ENCODE measurements around the gene CLTRN.
"Not testable (repeated sequence)": the region's sequence is repeated elsewhere in the genome, so short reads cannot be mapped to it uniquely, and the experiment has no call there.

Gene CLTRN

DNA sequence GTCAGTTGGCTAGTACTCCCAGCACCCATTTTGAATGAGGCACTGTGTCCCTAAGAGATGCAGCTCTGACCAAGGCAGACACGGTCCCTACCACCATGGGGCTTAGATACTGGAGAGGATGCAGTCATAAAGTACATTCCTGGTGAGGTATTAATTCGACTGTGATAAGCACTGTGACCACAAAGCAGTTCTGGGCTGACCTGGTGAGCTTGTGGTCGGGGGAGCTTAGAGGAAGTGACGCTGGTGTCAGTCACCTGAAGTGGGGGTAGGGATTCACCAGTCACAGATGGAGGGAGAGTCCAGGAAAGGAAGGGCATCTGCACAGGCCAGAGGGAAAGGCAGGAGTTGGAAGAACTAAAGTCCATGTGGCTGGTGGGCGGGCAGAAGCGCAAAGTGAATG is 15.8 kb upstream of the CLTRN start:
- Histone ChIP-seq H3K27me3 (ENCODE audit: control insufficient read depth, insufficient read depth, low read length, poor library complexity, severe bottlenecking) (no peaks in the 10 kb centered on the region), H3K36me3 (ENCODE audit: control insufficient read depth, insufficient read depth, low read length) (no peaks in the 10 kb centered on the region), H3K4me1 (ENCODE audit: control insufficient read depth, insufficient read depth, low read length) (no peaks in the 10 kb centered on the region), H3K9me3 (ENCODE audit: control insufficient read depth, low read length) (no peaks in the 10 kb centered on the region), H3K27ac (ENCODE audit: insufficient read depth, low read depth, low read length, poor library complexity, severe bottlenecking) (no peak overlapping the region), H3K4me3 (ENCODE audit: insufficient read depth, low read depth, low read length) (no peak overlapping the region)
- 96 to 99% methylated on average over 6 of the region's 6 CpGs for WGBS, 2 experiments

DNA sequence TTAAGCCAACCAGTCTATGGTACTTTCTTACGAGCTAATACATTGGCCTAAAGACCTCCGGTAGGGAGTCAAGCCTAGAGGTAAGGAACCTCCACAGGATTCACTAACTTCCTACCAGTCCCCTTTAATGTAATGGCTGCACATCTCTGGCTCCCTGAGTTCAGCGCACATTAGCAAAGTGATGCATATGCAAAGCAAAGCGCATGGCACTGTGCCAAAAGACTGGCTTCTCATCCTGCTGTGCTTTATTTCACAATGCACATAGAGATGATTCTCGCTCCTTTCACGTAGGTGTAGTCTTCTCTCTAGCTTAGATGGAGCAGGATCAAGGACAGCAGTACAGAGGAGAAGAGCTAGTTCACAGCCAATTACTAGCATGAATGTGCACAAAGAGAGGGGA is 14.6 kb upstream of the CLTRN start:
- WGBS, 2 experiments, result 94 to 99% methylated on average over 6 of the region's 6 CpGs
- no peak overlapping the region for H3K27ac ChIP-seq (ENCODE audit: insufficient read depth, low read depth, low read length, poor library complexity, severe bottlenecking)
- no peaks in the 10 kb centered on the region for H3K9me3 ChIP-seq (ENCODE audit: control insufficient read depth, low read length)
- no peaks in the 10 kb centered on the region for H3K36me3 ChIP-seq (ENCODE audit: control insufficient read depth, insufficient read depth, low read length)
- no peak overlapping the region for H3K4me3 ChIP-seq (ENCODE audit: insufficient read depth, low read depth, low read length)
- H3K27me3 ChIP-seq (ENCODE audit: control insufficient read depth, insufficient read depth, low read length, poor library complexity, severe bottlenecking), result no peaks in the 10 kb centered on the region
- H3K4me1 ChIP-seq (ENCODE audit: control insufficient read depth, insufficient read depth, low read length), result no peaks in the 10 kb centered on the region

DNA sequence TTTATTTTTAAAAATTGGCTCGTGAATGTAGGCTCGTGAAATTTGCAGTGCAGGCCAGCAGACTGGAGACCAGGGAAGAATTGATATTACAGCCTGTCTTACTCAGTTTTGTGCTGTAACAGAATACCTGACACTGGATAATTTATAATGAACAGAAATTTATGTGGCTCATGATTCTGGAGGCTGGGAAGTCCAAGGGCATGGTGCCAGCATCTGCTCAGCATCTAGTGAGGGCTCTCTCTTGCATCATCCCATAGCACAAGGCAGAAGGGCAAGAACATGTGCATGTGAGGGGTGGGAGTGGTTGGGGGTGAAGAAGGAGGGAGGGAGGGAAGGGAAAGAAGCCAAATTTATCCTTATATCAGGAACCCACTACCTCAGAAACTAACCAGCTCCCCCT is 13.7 kb upstream of the CLTRN start:
- H3K4me3 ChIP-seq (ENCODE audit: insufficient read depth, low read depth, low read length), result no peak overlapping the region
- 82 to 87% methylated on average over 2 of the region's 2 CpGs for WGBS, 2 experiments
- H3K27ac ChIP-seq (ENCODE audit: insufficient read depth, low read depth, low read length, poor library complexity, severe bottlenecking), result no peak overlapping the region
- H3K36me3 ChIP-seq (ENCODE audit: control insufficient read depth, insufficient read depth, low read length), result no peaks in the 10 kb centered on the region
- H3K4me1 ChIP-seq (ENCODE audit: control insufficient read depth, insufficient read depth, low read length), result no peaks in the 10 kb centered on the region
- H3K9me3 ChIP-seq (ENCODE audit: control insufficient read depth, low read length), result no peaks in the 10 kb centered on the region
- no peaks in the 10 kb centered on the region for H3K27me3 ChIP-seq (ENCODE audit: control insufficient read depth, insufficient read depth, low read length, poor library complexity, severe bottlenecking)

DNA sequence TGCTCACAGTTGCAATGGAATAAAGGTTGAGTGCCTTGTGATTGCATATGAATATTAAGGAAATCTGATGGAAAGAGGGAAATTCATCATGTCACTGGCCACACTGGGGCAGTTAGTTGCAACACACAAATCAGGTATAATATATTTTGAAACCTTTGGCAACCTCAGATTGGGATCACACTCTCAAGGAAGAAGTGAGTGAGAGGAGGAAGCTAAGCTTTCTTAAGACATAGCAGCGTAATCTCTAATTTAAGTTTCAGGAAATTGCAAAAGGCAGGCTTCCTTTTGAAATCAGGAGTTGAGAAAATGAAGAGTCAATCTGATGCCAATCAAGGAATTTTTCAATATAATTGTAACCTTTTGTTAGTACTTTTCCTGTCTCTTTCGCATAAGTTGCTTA is 12.3 kb upstream of the CLTRN start:
- Histone ChIP-seq H3K4me3 (ENCODE audit: insufficient read depth, low read depth, low read length) (peak overlapping the region; percentile 67), H3K9me3 (ENCODE audit: control insufficient read depth, low read length) (no peaks in the 10 kb centered on the region), H3K27me3 (ENCODE audit: control insufficient read depth, insufficient read depth, low read length, poor library complexity, severe bottlenecking) (no peaks in the 10 kb centered on the region), H3K36me3 (ENCODE audit: control insufficient read depth, insufficient read depth, low read length) (no peaks in the 10 kb centered on the region), H3K27ac (ENCODE audit: insufficient read depth, low read depth, low read length, poor library complexity, severe bottlenecking) (no peak overlapping the region), H3K4me1 (ENCODE audit: control insufficient read depth, insufficient read depth, low read length) (no peaks in the 10 kb centered on the region)
- 95 to 100% methylated on average over 1 of the region's 2 CpGs for WGBS, 2 experiments

DNA sequence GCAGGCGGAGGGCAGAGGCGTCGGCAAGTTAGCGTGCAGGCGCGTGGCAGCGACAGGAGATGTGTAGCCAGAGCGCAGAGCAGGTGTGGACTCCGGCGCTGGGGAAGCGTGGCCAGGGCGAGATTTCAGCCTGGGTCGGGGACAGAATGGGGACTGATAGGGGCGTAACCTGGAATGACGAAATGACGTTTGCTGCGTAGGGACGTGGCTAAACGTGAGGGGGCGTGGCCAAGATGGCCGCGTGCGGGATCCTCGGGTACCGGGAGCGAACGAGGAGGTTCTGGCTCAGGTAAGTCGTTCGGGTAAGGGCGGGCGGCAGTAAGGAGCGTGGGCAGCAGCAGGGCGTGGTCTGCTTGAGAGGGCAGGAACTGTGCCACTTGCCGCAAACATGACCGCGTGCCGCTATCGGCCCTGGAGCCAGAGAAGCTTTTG is 10.9 kb upstream of the CLTRN start:
- Histone ChIP-seq H3K27me3 (ENCODE audit: control insufficient read depth, insufficient read depth, low read length, poor library complexity, severe bottlenecking) (no peaks in the 10 kb centered on the region), H3K4me1 (ENCODE audit: control insufficient read depth, insufficient read depth, low read length) (no peaks in the 10 kb centered on the region), H3K27ac (ENCODE audit: insufficient read depth, low read depth, low read length, poor library complexity, severe bottlenecking) (peak overlapping the region; percentile 93), H3K36me3 (ENCODE audit: control insufficient read depth, insufficient read depth, low read length) (no peaks in the 10 kb centered on the region), H3K9me3 (ENCODE audit: control insufficient read depth, low read length) (no peaks in the 10 kb centered on the region), H3K4me3 (ENCODE audit: insufficient read depth, low read depth, low read length) (peak overlapping the region; percentile 67)
- WGBS, 2 experiments, result 1% methylated on average over 38 of the region's 38 CpGs

DNA sequence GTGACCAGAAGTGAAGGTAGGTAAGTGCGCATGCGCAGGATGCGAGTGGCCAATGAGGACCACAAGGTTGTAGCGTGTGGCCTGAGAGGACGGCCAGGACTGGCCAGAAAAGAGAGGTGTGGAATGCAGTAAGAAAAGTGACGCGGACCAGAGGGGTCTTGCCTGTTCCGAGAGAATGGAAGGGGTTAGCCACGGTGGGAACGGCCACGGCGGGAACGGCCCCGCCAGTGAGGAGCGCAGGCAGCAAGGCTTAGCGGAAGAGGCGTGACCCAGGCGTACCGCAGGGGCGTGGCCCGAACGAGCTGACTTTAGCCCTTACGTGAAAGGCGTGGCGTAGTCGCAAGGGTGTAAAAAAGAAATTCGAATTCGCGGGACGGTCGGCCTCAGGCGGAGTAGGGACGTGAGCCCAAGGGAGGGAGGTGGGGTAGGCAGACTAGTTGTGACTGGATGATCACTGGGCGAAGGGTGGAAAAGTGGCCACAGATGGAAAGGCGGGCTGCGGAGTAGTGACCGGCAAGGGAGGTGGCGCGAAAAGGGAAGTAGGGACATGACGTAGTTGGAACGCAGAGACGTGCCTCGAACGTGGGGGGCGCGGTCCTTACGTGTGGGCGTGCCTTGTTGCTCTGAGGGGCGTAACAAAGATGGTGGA is 10.4 kb upstream of the CLTRN start:
- H3K27me3 ChIP-seq (ENCODE audit: control insufficient read depth, insufficient read depth, low read length, poor library complexity, severe bottlenecking), result no peaks in the 10 kb centered on the region
- 0 to 1% methylated on average over 49 of the region's 49 CpGs for WGBS, 2 experiments

DNA sequence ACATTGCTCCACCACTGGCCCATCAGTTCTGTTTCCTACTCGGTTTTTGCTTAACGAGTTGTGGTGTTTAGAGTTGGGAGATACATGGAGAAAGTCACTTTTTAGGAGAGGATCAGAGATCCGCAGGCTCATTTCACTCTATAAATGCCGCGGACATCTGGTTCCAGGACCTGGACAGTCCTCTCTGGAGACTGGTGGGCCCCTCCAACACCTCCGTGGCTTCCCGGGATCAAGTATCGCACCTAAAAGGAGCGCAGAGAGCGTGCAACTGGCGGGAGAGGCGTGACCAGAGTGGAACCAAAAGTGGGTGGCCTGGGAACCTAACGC is 9.9 kb upstream of the CLTRN start:
- no peaks in the 10 kb centered on the region for H3K36me3 ChIP-seq (ENCODE audit: control insufficient read depth, insufficient read depth, low read length)
- H3K4me1 ChIP-seq (ENCODE audit: control insufficient read depth, insufficient read depth, low read length), result no peaks in the 10 kb centered on the region
- peak overlapping the region; percentile 67 for H3K4me3 ChIP-seq (ENCODE audit: insufficient read depth, low read depth, low read length)
- no peaks in the 10 kb centered on the region for H3K9me3 ChIP-seq (ENCODE audit: control insufficient read depth, low read length)
- H3K27ac ChIP-seq (ENCODE audit: insufficient read depth, low read depth, low read length, poor library complexity, severe bottlenecking), result peak overlapping the region; percentile 26
- WGBS, 2 experiments, result 1 to 2% methylated on average over 11 to 13 of the region's 13 CpGs
- H3K27me3 ChIP-seq (ENCODE audit: control insufficient read depth, insufficient read depth, low read length, poor library complexity, severe bottlenecking), result no peaks in the 10 kb centered on the region

More for the DNA sequence above, 10.4 kb upstream of the CLTRN start:
- Histone ChIP-seq H3K4me3 (ENCODE audit: insufficient read depth, low read depth, low read length) (peak overlapping the region; percentile 67), H3K4me1 (ENCODE audit: control insufficient read depth, insufficient read depth, low read length) (no peaks in the 10 kb centered on the region), H3K9me3 (ENCODE audit: control insufficient read depth, low read length) (no peaks in the 10 kb centered on the region), H3K27ac (ENCODE audit: insufficient read depth, low read depth, low read length, poor library complexity, severe bottlenecking) (peak overlapping the region; percentile 93), H3K36me3 (ENCODE audit: control insufficient read depth, insufficient read depth, low read length) (no peaks in the 10 kb centered on the region)

DNA sequence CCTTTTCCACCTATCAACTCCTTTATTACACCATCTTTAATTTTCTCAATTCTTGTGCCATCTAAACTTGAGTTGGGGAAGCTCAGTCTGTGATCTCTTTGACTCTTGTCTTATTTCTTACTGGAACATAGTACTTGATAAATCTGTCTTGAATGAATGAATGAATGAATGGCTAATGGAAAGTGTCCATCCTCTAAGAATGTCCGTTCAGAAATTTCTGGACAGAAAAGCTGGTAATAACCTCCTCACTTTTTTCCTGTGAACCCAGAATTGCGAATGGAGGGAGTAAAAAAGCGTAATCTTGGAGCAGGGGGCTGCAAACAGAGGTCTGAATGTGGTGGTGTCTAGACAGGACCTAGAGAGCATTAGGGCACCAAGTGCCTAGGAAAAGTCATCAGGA is 9.4 kb upstream of the CLTRN start:
- Histone ChIP-seq H3K27ac (ENCODE audit: insufficient read depth, low read depth, low read length, poor library complexity, severe bottlenecking) (no peak overlapping the region), H3K4me3 (ENCODE audit: insufficient read depth, low read depth, low read length) (peak overlapping the region; percentile 67), H3K36me3 (ENCODE audit: control insufficient read depth, insufficient read depth, low read length) (no peaks in the 10 kb centered on the region), H3K9me3 (ENCODE audit: control insufficient read depth, low read length) (no peaks in the 10 kb centered on the region), H3K4me1 (ENCODE audit: control insufficient read depth, insufficient read depth, low read length) (no peaks in the 10 kb centered on the region), H3K27me3 (ENCODE audit: control insufficient read depth, insufficient read depth, low read length, poor library complexity, severe bottlenecking) (no peaks in the 10 kb centered on the region)
- WGBS, 2 experiments, result 81 to 82% methylated on average over 3 of the region's 3 CpGs

DNA sequence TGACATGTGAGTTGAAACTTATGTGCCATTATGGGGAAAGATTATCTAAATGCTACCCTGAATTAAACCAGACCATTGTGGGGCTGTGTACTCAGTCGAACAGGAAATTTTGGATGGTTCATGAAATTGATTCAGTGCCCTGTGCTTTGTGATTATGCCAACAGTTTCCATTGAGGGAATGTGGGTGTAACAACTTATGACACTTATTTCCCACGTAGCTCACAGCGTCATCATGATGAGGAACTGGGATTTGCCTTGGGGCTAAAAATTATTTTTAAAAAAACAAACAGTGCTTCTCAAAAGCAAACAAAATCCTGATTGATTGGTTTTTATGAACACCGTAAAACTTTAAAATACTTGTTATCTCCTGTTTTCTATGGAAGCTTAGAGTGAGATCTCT is 8.3 kb upstream of the CLTRN start:
- WGBS, 2 experiments, result 88 to 99% methylated on average over 4 of the region's 4 CpGs
- no peaks in the 10 kb centered on the region for H3K4me1 ChIP-seq (ENCODE audit: control insufficient read depth, insufficient read depth, low read length)
- no peaks in the 10 kb centered on the region for H3K36me3 ChIP-seq (ENCODE audit: control insufficient read depth, insufficient read depth, low read length)
- no peaks in the 10 kb centered on the region for H3K9me3 ChIP-seq (ENCODE audit: control insufficient read depth, low read length)
- no peak overlapping the region for H3K27ac ChIP-seq (ENCODE audit: insufficient read depth, low read depth, low read length, poor library complexity, severe bottlenecking)
- H3K27me3 ChIP-seq (ENCODE audit: control insufficient read depth, insufficient read depth, low read length, poor library complexity, severe bottlenecking), result no peaks in the 10 kb centered on the region
- H3K4me3 ChIP-seq (ENCODE audit: insufficient read depth, low read depth, low read length), result no peak overlapping the region

DNA sequence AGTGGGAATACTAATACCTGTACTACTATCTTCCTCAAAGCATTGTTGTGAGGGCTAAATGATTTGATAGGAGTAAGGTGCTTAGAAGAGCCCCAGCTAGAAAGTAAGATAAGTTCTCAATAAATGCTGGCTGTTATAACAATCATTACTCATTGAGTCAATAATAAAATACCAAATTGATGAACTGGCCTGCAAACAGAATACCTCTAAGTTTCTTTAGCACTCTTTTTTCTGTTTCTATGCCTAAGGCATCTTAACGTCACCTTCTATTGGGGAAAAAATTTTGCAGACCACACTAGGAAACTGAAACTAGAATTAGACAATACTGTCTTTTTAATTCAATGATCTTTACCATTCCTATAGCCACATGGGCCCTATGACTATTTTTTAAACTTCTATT is 1.2 kb downstream of the CLTRN start:
- WGBS, 2 experiments, result 95 to 100% methylated on average over 1 of the region's 1 CpG
- H3K27ac ChIP-seq (ENCODE audit: insufficient read depth, low read depth, low read length, poor library complexity, severe bottlenecking), result no peak overlapping the region

DNA sequence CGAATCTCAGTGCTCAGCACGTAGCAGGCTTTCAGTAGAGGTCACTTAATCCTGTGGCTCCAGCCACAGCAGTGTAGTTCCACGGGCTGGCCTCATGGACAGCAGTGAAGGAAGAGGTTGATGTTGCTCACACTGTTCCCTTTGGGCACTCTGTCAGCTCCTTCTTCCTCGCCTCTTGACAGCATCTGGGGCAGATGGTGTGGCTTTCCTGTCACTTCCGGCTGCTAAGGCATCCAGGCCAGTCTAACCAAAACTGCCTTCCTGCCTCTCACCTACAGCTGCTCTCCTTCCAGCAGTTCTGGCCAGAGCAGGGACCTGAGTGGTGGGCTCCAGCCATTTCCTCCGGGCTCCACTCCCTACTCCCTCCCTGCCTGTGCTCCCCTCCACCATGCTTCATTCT is 9.8 kb downstream of the CLTRN start:
- H3K4me3 ChIP-seq (ENCODE audit: insufficient read depth, low read depth, low read length); H3K36me3 ChIP-seq (ENCODE audit: control insufficient read depth, insufficient read depth, low read length); H3K4me1 ChIP-seq (ENCODE audit: control insufficient read depth, insufficient read depth, low read length); H3K9me3 ChIP-seq (ENCODE audit: control insufficient read depth, low read length); H3K27ac ChIP-seq (ENCODE audit: insufficient read depth, low read depth, low read length, poor library complexity, severe bottlenecking); H3K27me3 ChIP-seq (ENCODE audit: control insufficient read depth, insufficient read depth, low read length, poor library complexity, severe bottlenecking): not testable (repeated sequence)
- WGBS, 2 experiments, result 93 to 96% methylated on average over 4 to 5 of the region's 6 CpGs

More for the DNA sequence above, 1.2 kb downstream of the CLTRN start:
- H3K27me3 ChIP-seq (ENCODE audit: control insufficient read depth, insufficient read depth, low read length, poor library complexity, severe bottlenecking), result no peaks in the 10 kb centered on the region
- no peaks in the 10 kb centered on the region for H3K36me3 ChIP-seq (ENCODE audit: control insufficient read depth, insufficient read depth, low read length)
- H3K4me1 ChIP-seq (ENCODE audit: control insufficient read depth, insufficient read depth, low read length), result no peaks in the 10 kb centered on the region
- H3K9me3 ChIP-seq (ENCODE audit: control insufficient read depth, low read length), result no peaks in the 10 kb centered on the region
- no peak overlapping the region for H3K4me3 ChIP-seq (ENCODE audit: insufficient read depth, low read depth, low read length)
